CD4-positive, alpha-beta T cell treated with Interferon gamma for 1 hour (primary cell): ENCODE data around the gene JUND.

Source experiments
- DNase-seq: peaks from one replicate; pipeline ENCODE4 v3.0.0-alpha.2; 2020

JUND gene

DNA sequence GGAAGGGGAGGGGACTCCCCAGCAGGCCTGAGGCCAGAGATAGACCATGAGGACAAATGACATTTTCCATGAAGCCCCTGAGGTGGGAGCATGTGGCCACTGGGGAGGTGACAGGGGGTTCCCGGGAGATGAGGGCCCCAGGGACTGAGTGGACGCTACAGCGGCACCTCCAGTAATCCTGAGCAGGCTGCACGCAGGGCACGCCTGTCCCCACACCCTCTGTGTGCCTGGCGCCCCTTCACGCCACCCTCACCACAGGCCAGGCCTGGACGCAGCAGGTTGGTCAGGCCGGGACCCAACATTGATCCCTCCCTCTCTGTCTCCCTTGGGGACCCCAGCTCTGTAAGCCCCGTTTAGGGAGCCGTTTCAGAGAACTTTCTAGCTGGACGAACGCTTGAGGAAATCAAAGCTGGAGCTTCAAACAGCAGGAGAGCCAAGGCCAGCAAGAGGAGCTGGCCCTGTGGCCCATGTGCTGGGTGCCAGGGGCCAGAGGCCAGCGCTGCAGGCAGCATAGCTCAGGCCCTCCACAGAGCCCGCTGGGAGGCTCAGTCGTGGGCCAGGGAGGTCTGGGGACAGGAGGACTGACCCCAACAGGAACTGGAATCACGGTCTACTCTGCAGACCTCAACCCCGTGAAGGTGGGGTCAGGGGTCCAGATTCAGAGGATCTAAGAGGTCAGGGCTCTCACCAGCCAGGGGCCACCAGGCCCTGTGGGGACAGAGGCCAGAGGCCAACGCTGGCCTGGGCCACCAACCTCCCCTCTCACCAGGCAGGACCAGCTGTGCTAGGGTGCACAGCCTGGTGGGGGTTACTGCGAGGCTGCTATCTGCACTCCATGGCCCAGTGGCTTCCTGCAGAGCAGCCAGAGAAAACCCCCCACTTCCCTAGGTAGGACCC, 26.9 kb upstream of the JUND start:
- no peak for DNase-seq

DNA sequence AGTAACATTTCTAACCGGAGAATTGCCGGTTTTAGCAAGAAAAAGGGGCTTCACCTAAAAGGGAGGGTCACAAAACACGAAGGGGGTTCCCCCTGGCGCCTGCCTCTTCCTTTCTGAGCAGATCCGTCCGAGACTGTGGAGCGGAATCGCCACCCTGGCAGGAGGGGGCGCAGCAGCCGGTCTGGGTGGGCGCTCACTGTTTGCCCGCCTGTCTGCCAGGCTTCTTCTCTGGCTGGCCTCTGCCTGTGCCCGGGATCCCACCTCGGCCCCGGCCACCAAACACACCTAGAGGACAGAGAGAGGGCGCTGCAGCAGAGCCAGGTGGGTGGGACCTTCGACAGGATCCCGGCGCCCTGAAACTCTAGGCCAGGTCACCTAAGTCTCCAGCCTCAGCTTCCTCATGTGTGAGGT, 25.9 kb upstream of the JUND start:
- DNase-seq: peak; percentile 47

DNA sequence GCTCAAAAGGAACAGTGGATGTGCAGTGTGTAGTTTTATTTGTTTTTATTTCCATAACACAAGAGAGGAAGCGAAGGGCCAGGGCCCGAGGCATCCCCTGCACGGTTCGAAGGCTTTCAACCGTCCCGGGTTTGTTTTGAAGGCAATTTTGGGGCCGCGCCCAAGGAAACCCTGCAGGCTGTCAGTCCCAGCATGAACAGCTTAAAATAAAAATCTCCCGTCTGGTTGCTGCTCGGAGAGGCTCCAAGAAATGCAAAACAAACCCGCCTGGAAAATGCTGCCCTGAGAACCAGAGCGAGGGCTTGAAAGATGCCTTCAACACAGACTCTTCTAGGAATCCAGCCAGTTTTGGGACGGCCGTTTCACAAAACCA, 25.5 kb upstream of the JUND start:
- DNase-seq: no peak

DNA sequence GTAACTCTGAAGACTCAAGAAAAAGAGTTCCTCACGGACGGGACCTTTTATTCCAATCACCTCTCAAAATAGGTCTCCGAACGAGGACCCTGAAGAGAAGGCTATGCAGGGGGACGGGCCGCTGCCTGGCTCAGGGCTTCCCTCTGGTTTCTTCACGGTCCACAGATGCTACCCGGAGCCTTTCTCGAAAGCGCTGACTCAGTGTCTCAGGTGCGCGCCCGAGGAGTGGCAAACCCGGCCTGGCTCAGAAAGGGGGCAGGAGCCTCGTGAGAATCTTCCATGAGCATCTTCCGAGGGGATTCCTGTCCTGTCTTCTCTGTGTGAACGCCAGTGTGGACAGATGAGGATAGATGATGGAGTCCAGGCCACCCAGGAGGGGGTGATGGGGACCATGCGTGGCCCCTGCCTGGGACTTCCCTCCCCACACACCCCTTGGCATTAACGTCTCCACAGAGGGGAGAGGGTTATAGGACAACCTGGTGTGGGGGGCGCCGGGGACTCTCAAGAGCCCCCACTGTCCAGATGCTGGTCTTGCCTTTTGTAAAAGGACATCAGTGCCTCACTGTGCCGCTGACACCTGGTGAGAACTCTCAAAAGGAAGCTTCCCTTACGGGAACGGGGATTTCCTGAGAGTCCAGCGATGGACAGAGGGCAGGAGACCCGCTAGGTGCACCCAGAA, 24.9 kb upstream of the JUND start:
- no peak for DNase-seq

DNA sequence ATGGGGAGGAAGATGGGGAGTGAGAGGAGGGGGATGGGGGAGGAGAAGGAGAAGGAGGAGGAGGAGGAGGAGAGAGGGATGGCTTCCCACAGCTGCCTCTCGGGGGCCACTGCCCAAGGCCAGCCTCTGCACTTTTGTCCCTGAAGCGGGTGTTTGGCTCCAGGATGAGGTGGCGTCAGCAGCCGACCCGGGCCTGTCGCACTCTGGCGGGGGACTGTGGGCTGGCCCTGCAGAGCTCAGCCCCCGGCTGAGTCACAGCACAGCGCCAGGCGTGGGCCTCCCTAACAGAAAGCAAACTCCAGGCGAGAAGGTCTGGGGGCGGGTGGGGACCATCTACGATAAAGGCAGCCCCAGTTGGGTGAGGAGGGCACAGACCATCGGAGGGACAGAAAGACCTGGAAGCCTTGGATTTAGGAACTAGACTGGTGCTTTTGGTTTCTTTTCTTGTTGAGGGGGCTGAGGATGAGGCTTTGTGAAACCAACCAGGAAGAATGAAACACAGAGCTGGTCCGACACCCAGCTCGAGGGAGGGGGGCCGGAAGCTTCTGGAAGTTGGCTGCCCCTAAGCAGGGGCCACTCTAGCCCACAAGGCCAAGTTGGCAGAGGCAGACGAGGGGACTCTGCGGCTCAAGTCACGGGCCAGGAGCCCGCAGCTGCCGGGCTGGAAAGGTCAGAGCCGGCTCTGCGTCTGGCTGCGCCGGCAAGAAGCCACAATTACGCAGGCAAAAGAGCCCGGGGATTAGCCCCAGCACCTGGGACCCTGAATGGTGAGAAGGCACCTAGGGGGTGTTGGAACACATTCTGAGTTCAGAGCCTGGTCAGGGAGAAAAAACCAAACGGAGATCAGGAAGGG, 23.3 kb upstream of the JUND start:
- DNase-seq: peak; percentile 88

DNA sequence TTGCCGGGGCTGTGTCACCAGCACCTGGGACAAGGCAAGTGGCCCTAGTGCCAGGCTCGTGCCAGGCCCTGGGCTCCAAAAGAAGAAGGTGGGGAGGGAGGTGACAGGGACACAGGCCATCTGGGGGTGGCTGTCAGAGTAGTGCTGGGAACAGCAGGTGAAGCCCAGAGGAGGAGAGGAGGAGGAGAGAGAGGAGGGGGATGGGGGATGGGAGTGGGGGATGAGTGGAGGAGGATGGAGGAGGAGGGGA, 22.7 kb upstream of the JUND start:
- no peak for DNase-seq

DNA sequence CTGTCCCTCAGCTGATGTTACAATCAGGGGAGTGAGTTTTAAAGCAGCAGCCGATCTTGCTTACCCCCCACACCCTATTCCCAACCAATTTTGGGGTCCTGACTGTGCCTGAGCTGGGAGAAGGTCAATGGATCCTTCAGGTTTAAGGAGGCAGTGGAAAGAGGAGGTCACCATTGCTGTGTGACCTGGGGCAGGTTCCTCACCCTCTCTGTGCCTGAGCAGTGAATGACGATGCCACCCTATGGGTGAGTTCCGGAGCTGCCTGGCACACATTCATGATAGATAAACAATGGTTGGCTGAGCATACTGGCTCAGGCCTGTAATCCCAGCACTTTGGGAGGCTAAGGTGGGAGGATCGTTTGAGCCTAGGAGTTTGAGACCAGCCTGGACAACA, 20.3 kb upstream of the JUND start:
- DNase-seq: no peak

DNA sequence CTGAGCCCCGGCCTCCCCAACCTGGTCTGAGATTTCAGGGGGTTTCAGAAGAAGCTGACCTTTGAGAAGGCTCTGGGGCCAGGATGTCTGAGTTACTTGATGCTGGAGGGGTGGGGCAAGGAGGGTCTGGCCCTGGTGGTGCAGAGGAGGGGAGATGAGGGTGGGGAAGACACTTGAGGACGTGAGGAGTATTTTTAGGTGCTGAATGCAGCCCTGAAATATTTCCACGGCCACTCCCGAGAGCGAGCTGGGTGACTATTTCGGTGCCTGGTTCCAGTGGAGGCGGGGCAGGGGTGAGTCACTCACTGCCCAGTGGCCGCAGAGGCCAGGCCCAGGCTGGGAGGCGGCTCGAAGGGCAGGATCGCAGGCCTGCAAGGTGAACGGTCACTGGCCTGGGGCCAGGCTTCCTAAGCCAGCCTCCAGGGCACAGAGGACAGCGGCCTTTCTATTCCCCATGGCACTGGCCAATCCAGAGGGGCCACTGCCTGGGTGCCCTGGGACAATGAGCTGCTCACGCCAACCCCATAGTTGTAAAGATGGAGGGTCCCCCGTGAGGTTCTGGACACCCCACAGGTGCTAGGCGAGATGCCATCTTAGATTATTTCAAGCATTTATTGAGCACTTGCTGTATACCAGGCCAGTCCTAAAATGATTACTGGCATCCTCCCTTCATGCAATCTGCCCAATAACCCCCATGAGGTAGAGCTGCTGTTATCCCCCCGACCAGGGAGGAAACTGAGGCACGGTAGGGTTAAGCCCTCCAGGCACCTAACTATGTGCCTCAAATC, 19.7 kb upstream of the JUND start:
- DNase-seq: no peak

DNA sequence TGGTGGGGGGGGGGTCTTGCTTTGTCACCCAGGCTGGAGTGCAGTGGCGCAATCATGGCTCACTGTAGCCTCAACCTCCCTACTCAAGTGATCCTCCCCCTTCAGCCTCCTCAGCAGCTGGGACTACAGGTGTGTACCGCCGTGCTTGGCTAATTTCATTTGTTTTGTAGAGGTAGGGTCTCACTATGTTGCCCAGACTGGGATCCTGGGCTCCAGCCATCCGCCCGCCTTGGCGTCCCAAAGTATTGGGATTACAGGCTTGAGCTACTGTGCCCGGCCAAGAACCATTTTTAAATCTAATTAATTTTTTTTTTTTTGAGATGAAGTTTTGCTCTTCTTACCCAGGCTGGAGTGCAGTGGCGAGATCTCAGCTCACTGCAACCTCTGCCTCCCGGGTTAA, 18.2 kb upstream of the JUND start:
- no peak for DNase-seq

DNA sequence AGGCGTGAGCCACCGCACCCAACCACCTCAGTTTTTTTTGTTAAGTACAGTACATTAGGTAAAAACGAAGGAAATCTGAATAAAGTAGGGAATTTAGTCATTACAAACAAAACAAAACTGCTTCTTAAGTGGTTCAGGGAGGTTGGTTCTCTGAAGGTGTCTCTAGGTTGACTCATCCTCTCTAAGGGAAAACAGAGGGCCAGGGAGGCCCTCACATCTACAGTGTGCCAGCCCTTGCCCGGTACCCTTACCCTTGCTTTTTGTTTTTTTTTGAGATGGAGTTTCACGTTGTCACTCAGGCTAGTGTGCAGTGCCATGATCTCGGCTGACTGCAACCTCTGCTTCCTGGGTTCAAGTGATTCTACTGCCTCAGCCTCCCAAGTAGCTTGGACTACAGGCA, 17.2 kb upstream of the JUND start:
- no peak for DNase-seq

DNA sequence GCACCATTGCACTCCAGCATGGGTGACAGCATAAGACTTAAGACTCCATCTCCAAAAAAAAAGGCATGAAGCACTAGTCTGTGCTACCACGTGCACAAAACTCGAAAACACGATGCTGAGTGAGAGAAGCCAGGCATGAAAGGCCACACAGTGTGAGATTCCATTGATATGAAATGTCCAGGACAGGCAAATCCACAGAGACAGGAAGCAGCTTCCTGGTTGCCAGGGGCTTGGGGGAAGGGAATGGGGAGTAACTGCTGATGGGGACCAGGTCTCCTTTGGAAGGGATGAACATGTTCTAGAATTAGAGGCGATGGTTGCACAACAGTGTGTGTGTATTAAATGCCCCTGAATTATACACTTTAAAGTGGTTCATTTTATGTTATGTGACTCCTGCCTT, 15.9 kb upstream of the JUND start:
- no peak for DNase-seq

DNA sequence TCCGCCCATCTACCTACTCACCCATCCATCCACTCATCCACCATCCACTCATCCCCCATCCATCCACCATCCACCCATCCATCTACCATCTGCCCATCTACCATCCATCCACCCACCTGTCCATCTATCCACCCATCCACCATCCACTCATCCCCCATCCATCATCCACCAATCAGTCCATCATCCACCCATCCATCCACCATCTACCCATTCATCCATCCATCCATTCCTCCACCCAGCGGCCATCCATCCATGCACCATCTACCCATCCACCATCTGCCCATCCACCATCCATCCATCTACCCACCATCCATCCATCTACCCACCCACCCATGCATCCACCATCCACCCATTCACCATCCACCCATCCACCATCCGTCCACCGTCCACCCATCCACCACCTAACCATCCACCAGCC, 13.6 kb upstream of the JUND start:
- no peak for DNase-seq

DNA sequence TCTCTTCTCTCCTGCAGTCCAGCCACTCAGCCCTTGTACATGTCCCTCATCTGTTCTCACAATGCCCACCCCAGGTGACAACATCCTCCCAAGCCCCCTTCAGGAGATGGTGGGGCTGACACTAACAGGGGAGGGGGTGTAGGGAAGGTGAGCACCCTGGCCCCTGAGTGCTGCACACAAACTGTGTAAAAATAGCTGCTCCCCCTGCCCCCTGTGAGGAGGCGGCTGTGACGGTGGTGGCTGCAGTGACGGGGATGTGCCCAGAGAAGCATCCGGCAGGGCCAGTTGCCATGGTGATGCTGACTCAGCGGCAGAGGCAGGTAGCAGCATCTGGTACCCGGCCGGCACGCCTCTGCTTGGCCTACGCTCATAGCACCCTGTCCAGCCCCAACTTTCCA, 13.0 kb upstream of the JUND start:
- DNase-seq: peak; percentile 95

DNA sequence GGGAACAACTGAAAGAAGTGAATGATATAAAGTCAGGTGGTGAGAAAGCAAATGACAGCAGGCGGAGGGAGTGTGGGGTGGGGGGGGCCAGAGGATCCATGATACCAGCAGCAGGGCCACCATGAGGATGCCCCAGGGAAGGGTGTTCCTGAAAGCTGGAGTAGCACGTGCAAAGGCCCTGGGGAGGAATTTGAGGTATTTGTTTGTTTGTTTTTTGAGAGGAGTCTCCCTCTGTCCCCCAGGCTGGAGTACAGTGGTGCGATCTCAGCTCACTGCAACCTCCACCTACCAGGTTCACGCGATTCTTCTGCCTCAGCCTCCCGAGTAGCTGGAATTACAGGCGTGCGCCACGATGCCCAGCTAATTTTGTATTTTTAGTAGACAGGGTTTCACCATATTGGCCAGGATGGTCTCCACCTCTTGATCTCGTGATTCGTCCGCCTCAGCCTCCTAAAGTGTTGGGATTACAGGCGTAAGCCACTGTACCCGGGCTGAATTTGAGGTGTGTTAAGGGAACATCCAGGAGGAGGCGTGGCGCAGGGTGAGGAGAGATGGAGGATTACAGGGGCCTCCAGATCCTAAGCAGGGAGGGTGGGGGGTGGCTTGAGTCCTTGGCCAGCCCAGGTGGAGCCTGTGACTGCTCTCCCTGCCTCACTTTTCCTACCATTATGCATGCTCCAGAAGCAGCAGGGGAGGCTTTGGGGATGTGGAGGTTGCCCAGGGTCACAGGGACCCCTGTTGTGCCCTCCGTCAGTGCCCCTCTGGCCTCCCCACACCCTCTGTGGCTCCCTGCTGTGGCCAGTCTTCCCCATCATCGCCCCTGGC, 12.4 kb upstream of the JUND start:
- no peak for DNase-seq

DNA sequence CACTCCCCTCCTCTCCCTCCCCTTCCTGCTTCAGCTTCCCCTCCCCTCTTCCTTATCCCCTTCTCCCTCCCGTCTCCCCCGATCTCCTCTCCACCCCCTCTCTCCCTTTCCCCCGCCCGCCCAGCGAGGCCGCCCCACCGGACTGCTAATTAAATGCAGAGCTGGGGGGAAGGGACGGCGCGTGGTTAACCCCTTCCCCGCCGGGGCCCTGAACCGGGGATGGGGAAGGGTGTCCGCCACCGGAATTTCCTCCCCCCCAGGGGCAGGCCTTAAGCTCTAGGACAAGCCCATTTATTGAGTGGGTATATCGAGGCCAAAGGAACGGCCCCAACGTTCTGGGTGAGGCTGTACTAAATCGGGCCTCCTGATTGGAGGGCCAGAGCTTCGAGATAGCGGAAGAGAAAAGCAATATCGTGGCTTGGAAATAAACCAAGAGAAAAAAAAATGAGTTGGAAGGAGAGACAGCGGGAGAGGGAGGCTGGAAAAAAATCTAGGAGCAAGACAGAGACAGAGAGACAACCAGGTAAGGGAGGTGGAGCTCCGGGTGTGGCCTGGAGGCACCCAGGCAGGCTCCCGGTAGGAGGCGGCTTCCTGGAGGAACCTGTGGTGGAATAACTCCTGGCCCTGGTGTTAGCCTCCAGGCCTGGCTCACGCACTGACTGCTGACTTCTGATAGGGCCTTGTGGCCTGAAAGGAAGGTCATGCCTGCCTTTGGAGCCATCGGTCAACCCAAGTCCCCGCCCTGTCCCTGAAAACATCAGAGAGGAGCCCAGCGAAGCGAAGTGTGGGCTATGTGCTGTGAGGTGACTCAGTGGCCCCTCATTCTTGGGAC, 11.6 kb upstream of the JUND start:
- peak; percentile 62 for DNase-seq

DNA sequence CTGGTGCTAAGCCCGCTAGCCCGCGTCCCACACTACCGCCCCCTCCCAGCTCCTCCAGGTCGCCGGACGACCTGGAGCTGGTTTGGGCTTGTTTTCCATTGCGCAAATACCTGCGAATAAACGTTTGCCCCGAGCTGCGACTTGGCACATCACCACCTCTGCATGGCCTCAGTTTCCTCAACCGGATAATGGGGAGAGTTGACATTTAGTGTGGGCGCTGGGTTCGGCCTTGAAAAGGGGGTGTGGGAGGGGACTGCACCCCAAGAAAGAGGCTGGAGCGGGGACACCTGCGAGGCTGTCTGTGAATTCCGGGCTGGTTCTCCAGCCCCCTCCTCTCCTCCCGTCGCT, 11.0 kb upstream of the JUND start:
- DNase-seq: no peak

DNA sequence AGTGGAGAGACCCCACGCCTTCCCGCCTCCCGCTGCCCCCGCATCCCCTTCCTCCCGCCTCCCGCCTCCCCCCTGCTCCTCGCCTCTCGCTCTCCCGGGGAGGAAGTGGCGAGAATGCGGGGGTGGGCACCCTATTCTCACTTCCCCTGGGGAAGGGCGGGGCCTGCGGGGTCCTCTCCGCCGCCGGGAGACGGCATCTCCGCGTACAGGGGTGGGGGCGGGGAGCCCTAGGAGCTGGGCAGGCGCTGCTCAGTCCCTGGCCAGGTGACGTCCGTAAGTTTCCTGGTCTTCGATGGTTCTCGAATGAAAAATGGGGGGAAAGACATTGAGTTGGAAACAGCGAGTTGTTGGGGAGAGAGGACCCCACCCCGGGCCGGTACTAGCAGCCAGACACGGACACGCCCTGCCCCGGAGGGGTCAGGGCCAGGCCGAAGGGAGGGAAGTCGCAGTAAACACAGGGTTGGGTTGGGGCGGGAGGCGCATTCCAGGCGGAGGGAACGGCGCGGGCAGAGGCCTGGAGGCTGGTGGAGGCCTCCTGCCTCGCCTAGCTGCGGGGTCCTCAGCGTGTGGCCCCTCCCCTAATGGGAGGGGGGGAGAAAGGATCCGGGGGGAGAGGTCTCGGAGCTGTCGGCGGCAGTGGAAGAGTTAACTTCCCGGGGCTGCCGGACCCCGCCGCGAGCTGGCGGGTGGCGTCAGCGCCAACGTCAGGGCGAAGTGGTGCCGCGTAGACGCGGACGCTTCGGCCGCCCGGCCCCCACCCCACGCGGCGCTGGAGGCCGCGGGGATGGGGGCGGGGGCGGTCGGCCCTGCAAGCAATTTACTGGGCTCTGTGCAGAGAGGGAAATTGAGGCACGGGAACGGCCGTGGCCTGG, 10.4 kb upstream of the JUND start:
- peak; percentile 91 for DNase-seq

DNA sequence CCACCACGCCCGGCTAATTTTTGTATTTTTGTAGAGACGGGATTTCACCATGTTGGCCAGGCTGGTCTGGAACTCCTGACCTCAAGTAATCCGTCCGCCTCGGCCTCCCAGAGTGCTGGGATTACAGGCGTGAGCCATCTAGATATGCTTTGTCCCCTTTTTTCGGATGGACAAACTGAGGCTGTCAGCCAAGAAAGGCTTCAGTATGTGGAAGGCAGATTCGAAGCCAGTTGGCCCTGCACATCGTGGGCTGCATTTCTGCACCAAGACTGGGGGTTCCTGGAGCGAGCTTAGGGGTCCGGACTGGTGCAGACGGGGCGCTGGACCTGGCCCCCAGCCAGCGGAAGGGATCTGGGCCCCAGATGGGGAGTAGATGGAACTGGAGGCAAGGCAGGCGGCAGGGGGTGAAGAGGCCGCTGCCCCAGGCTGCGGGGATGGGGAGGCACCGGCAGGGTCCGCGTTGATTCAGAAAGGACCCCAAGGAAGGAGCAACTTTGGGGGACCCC, 9.7 kb upstream of the JUND start:
- DNase-seq: no peak

DNA sequence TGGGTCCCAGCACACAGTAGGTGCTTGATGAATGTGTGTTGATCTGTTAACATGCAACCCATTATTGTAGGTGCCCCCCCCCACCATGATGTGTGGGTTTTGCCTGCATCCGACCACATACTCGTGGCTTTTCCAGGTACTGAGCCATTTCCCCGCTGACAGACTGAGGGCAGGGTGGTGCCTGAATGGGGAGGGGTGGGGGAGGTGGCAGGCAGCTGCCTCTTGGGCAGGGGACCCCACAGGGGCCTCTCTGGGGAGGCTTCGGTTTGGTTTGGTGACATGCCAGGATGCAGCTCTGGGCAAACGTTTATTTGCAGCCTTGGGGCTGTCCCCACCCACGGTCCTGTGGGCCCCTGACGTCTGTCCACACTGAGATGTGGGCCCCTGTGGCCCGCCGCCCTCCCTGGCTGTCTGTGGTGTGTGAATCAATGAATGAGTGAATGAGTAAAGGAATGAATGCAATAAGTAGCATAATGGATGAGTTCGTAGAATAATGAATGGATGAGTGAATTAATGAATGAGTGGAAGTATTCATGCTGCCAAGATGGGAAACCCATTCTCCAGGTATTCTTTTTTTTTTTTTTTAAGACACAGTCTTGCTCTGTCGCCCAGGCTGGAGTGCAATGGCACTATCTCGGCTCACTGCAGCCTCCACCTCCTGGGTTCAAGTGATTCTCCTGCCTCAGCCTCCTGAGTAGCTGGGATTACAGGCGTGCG, 9.0 kb upstream of the JUND start:
- peak; percentile 93 for DNase-seq
